Endodermal cell (in vitro differentiated cells): ENCODE results near the gene CDC42BPG. TPM values are rescaled to one million over a fixed set of nuclear protein-coding genes. Genes with fewer than 3 reads are reported as not detected.

ENCODE experiments used
- DNase-seq: peaks from one replicate; pipeline ENCODE4 v3.0.0-alpha.2; 2017
- H3K27ac ChIP-seq: 2 replicates; pipeline ENCODE4 v1.5.1; 2013; ENCODE audit warnings: mild to moderate bottlenecking, low read depth, low read length, moderate library complexity
- H3K27me3 ChIP-seq: 2 replicates; pipeline ENCODE4 v1.6.1; 2013; ENCODE audit warnings: mild to moderate bottlenecking, low read length, moderate library complexity; ENCODE audit not compliant: insufficient read depth, control insufficient read depth, poor library complexity, severe bottlenecking
- H3K36me3 ChIP-seq: 2 replicates; pipeline ENCODE4 v1.7.0; 2013; ENCODE audit warnings: mild to moderate bottlenecking, low read length, moderate library complexity; ENCODE audit not compliant: control insufficient read depth, insufficient read depth
- H3K4me1 ChIP-seq: one replicate; pipeline ENCODE4 v1.7.0; 2013; ENCODE audit warnings: low read length; ENCODE audit not compliant: control insufficient read depth, insufficient read depth
- H3K4me3 ChIP-seq: 2 replicates; pipeline ENCODE4 v1.5.1; 2013; ENCODE audit warnings: mild to moderate bottlenecking, low read length, moderate library complexity
- H3K9ac ChIP-seq: 2 replicates; pipeline ENCODE4 v1.6.1; 2013; ENCODE audit warnings: mild to moderate bottlenecking, low read length, moderate library complexity; ENCODE audit not compliant: poor library complexity, severe bottlenecking; ENCODE audit errors: extremely low read depth
- H3K9me3 ChIP-seq: 2 replicates; pipeline ENCODE4 v1.6.1; 2013; ENCODE audit warnings: mild to moderate bottlenecking, low read length, moderate library complexity; ENCODE audit not compliant: control insufficient read depth
- H3K27ac Mint-ChIP-seq: 2 replicates; pipeline ENCODE4 v1.8.0; 2020; ENCODE audit warnings: mixed read lengths
- H3K27me3 Mint-ChIP-seq: 2 replicates; pipeline ENCODE4 v1.8.0; 2021; ENCODE audit warnings: mild to moderate bottlenecking, mixed read lengths; ENCODE audit not compliant: insufficient read depth
- H3K36me3 Mint-ChIP-seq: 2 replicates; pipeline ENCODE4 v1.8.0; 2020; ENCODE audit warnings: low read depth, mixed read lengths
- H3K4me1 Mint-ChIP-seq: 2 replicates; pipeline ENCODE4 v1.8.0; 2020; ENCODE audit warnings: mixed read lengths
- H3K4me3 Mint-ChIP-seq: 2 replicates; pipeline ENCODE4 v1.8.0; 2020; ENCODE audit warnings: mild to moderate bottlenecking, moderate library complexity, mixed read lengths
- H3K9me3 Mint-ChIP-seq: 2 replicates; pipeline ENCODE4 v1.8.0; 2020; ENCODE audit warnings: mild to moderate bottlenecking, mixed read lengths
- CTCF ChIP-seq: fragments of 200-600 bp; sonication (generic); conservative IDR thresholded peaks from 2 replicates; pipeline ENCODE4 v1.5.0; 2021; ENCODE audit warnings: antibody characterized with exemption, mild to moderate bottlenecking
- WGBS, 2 experiments: methylation state at CpG; one replicate each; pipeline versions ENCODE4 v1.1.5 to v1.1.7; 2013; ENCODE audit warnings: missing lambda C conversion rate in 2 of 2, mixed read lengths in 1 of 2; ENCODE audit not compliant: insufficient coverage in 1 of 2, insufficient read length in 1 of 2; 5-methylcytosine and 5-hydroxymethylcytosine counted together
- total RNA-seq, 2 donors: library from RNA; stranded (reverse); fragmentation: NEBNext Ultra II Directional in 1 of 2; extraction: Animal tissue kit (Norgen Biotek cat#: 25700) in 1 of 2; gene quantifications; 2 replicates in 1 of 2; 3 replicates in 1 of 2; pipeline ENCODE4 v1.2.1, GENCODE V29; 2021

CDC42BPG gene
- total RNA-seq, 2 donors from 2014 or later = 11.1 to 12.6 TPM

GRCh38 chr11:64786308-64786707, 58.1 kb downstream of the CDC42BPG start:
- Histone ChIP-seq H3K27ac (no peak overlapping the region), H3K27me3 (no peaks in the 10 kb centered on the region), H3K36me3 (no peaks in the 10 kb centered on the region), H3K4me1 (no peaks in the 10 kb centered on the region), H3K9me3 (no peaks in the 10 kb centered on the region), H3K9ac (no peak overlapping the region), H3K4me3 (no peak overlapping the region)
- no peak overlapping the region for H3K4me3 Mint-ChIP-seq
- DNase-seq = no peak
- H3K4me1 Mint-ChIP-seq = no peaks in the 10 kb centered on the region
- H3K9me3 Mint-ChIP-seq = no peaks in the 10 kb centered on the region
- H3K36me3 Mint-ChIP-seq = peaks cover 6% of the 10 kb centered on the region
- 91 to 99% methylated on average over 8 to 10 of the region's 10 CpGs for WGBS, 2 experiments
- H3K27me3 Mint-ChIP-seq = no peaks in the 10 kb centered on the region
- H3K27ac Mint-ChIP-seq = no peak overlapping the region
- TF ChIP-seq CTCF = no peak

DNA sequence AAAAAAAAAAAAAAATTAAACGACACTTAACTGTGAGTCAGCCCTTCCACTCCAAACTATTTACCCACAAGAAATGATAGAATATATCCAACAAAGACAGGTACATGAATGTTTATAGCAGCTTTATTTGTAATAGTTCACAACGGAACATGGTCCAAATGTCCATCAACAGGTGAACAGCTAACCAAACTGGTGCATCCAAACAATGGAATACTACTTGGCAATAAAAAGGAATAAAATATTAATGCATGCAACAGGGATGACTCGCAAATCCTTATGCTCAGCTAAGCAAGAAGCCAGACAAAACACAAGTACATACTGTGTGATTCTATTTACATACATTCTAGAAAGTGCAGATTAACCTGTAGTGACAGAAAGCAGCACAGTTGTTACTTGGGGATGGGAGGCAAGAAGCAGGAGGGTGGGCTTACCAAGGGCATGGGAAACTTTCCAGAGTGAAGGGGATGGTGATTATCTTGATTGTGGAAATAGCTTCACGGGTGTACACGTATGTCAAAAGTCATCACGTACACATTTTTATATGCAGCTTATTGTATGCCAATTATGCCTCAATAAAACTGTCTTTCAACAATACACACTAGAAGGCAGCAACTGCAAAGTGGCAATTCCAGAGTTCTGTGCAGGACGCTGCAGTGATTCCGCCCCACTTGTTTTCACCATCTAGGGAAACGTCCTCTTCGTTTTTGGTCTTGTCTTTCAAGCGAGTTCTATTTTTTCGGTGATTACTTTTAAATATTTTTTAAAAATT, 59.5 kb downstream of the CDC42BPG start:
- H3K36me3 ChIP-seq = no peaks in the 10 kb centered on the region
- no peak overlapping the region for H3K4me3 ChIP-seq
- DNase-seq = no peak
- H3K4me1 ChIP-seq = no peaks in the 10 kb centered on the region
- Mint-ChIP-seq H3K36me3 (peaks cover under 1% of the 10 kb centered on the region), H3K4me3 (no peak overlapping the region), H3K9me3 (no peaks in the 10 kb centered on the region), H3K27me3 (no peaks in the 10 kb centered on the region), H3K4me1 (no peaks in the 10 kb centered on the region), H3K27ac (no peak overlapping the region)
- no peaks in the 10 kb centered on the region for H3K9me3 ChIP-seq
- 97 to 98% methylated on average over 4 to 10 of the region's 12 CpGs for WGBS, 2 experiments
- no peaks in the 10 kb centered on the region for H3K27me3 ChIP-seq
- TF ChIP-seq CTCF = no peak
- H3K9ac ChIP-seq = no peak overlapping the region
- no peak overlapping the region for H3K27ac ChIP-seq

DNA sequence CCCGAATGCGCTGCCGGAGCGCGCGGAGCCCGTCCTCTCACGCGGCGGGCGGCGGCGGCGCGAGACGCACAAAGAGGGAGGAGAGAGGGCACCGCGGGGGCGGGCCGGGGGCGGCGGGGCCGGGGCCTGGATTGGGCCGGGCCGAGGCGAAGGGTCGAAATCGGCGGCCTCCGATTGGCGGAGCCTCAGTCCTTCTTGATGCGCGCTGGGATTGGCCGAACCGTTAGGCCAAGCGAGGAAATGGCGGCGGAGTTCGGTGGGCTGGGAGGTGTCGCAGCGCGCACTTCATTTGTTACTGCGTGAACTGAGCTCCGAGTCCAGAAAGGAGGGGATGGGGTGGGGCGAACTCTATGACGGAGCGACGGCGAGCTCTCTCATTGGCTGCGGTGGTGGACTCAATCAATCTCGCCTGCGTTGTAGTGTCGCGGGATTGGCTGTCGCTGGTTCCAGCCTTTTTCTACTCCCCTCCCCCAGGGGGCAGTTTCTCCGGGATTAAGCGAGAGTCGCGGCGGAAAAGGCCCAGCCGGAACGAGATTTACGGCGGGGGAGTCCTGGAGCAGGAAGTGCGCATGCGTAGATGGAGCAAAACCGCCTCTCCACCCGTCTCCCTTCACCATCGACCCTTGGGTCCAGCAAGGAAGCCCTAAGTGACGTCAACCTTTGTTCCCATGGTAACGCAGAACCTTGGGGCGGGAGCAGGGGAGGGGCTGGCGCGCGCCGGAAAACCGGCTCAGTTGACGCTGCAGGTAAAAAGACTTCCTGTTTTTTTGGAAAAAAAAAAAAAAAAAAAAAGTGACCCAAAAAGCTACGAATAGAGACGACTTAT, 65.8 kb downstream of the CDC42BPG start, which contains the start of gene SF1:
TSS of gene SF1 (minus strand) at position 70 of the 826 bp plus-strand sequence. CDS start 150 bp downstream, outside the sequence.
- 0% methylated on average over 40 to 78 of the region's 80 CpGs for WGBS, 2 experiments
- Histone ChIP-seq H3K4me1 (peaks cover 5% of the 10 kb centered on the region), H3K27ac (peak within 1 kb of the TSS; percentile 98), H3K36me3 (peaks cover 38% of the 10 kb centered on the region), H3K9ac (peak within 1 kb of the TSS; percentile 72), H3K9me3 (no peaks in the 10 kb centered on the region), H3K27me3 (no peaks in the 10 kb centered on the region), H3K4me3 (peak within 1 kb of the TSS; percentile 86)
- Mint-ChIP-seq H3K9me3 (no peaks in the 10 kb centered on the region), H3K4me3 (peak within 1 kb of the TSS; percentile 79), H3K36me3 (peaks cover 36% of the 10 kb centered on the region), H3K27me3 (no peaks in the 10 kb centered on the region), H3K4me1 (peaks cover 17% of the 10 kb centered on the region), H3K27ac (peak within 1 kb of the TSS; percentile 96)
- TF ChIP-seq CTCF = peak; percentile 20
- DNase-seq = peak; percentile 100
